ENCODE results near the gene TRNAU1AP.
"Not testable (repeated sequence)": the region's sequence is repeated elsewhere in the genome, so short reads cannot be mapped to it uniquely, and the experiment has no call there.

The TRNAU1AP gene

DNA sequence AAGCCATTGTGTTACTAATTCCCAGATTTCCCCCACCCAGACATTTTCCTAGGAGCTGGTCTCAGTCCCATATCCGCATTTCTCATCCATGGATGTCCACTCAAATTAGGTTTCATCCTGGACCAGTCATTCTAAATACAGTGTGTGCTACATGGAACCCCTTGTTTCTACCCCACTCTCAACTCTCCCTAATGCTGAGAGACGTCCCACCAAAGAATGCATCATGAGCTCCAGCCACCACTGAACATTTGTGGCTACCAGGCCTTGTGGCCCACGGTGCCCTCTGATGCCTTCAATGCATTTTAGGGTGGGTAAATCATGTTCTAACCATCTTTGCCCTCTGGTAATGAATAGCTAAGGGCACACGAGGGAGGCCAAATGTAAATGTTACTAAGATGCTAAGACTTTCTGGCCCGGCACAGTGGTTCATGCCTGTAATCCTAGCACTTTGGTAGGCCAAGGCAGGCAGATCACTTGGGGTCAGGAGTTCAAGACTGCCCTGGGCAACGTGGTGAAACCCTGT lies 25.9 kb downstream of the TRNAU1AP start:
- no peak for DNase-seq

DNA sequence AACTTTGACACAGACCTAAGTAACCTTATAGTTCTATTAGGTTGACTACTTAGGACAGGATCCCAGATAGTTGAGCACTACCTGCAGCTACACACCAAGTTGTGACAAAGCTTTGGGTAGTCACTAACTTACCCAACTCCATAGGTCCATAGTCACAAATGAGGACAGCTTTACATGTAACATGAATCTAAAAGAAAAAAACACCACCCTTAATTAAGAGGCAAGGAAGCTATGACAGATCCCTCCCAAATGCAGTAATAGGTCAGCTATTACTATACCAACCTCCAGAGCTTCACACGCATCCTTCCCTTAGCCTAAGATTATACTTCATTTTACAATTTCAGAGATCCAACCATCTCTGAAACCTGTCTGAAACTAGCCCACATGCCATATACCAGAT lies 26.5 kb downstream of the TRNAU1AP start:
- DNase-seq: no peak

DNA sequence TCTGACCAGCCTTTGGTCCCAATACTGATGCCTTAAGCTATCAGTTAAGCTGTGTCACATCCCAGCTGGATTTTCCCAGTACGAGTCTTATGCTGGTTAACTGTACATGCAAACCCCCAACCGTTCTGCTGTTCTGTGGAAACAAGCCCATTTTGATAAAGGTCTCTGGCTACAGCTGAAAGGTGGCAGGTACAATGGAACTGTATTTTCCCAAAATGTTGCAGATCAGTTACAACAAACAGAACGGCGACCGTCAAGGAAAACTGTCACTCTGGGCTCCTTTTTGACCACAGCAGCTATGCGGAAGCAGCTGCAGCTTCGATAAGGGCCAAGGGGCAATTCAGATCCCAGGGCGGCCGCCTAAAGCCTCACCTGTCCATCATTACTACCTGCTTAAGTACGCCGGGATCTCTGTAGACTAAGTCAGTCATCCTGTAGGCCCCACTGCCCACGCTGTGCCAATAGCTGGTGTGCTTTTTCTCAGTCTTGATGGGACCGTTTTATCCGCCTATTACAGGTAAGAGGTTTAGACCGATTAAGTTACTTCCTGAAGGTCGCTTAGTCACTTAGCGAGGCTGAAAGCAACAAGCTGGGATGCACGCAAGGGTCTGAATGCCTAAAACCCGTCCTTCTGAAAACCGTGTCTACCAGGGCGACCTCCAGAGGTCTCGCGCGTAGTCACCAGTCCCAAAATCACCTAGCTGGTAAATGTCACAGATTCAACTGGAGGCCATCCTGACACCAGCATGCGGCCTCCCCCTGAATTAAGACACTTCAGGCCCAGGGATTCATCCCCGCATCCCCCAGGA lies 28.0 kb downstream of the TRNAU1AP start:
- peak; percentile 62 for DNase-seq

- DNase-seq: peak; percentile 98
Observed at GRCh38 chr1:28581531-28582247, 28.8 kb downstream of the TRNAU1AP start.

- peak; percentile 53 for DNase-seq
Observed at GRCh38 chr1:28582248-28582615, 29.3 kb downstream of the TRNAU1AP start.

GRCh38 chr1:28586585-28587391 lies 33.9 kb downstream of the TRNAU1AP start:
- DNase-seq: not testable (repeated sequence)

- DNase-seq: peak; percentile 77
Observed at GRCh38 chr1:28591708-28592320, 38.9 kb downstream of the TRNAU1AP start, which contains the start of gene RAB42. Gene RAB42, plus strand, starts transcription at chr1:28592265. Its CDS starts 247 bp downstream, at chr1:28592512.

DNA sequence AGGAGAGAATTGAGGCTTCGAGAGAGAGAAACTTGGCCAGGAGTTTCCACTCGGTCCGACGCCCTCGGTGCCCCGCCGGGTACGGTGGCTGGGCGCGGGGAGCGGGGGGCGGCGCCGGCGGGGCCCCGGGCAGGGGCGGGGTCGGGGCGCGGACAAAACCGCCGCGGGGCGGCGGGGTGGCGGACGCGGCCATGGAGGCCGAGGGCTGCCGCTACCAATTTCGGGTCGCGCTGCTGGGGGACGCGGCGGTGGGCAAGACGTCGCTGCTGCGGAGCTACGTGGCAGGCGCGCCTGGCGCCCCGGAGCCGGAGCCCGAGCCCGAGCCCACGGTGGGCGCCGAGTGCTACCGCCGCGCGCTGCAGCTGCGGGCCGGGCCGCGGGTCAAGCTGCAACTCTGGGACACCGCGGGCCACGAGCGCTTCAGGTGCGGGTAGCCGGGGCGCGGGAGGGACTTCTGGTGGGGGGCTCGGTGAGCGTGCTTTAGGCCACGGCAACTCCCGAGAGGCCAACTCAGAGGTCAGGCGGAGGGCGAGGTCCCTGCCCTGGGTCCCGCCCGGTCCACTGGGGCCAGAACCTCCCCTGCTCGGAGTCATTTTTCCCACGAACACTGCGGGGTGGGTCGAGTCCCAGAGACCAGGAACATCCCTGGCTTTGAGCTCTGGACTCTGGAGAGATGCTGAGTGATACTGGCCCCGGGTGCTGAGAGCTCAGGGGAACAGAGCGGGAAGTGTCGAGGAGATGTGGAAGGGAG lies 39.6 kb downstream of the TRNAU1AP start:
- DNase-seq: peak; percentile 35

DNA sequence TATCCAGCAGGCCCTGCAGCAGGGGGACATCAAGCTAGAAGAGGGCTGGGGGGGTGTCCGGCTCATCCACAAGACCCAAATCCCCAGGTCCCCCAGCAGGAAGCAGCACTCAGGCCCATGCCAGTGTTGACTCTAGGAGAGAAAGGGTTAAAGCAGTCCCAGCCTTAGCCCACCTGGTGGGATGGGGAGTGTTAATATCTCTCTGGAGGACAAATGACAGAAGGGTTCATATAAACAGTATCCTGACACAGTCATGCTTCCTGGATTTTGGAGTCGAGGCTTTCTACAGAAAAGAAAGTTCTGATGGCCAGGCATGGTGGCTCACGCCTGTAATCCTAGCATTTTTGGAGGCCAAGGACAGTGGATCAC lies 41.1 kb downstream of the TRNAU1AP start:
- not testable (repeated sequence) for DNase-seq

DNA sequence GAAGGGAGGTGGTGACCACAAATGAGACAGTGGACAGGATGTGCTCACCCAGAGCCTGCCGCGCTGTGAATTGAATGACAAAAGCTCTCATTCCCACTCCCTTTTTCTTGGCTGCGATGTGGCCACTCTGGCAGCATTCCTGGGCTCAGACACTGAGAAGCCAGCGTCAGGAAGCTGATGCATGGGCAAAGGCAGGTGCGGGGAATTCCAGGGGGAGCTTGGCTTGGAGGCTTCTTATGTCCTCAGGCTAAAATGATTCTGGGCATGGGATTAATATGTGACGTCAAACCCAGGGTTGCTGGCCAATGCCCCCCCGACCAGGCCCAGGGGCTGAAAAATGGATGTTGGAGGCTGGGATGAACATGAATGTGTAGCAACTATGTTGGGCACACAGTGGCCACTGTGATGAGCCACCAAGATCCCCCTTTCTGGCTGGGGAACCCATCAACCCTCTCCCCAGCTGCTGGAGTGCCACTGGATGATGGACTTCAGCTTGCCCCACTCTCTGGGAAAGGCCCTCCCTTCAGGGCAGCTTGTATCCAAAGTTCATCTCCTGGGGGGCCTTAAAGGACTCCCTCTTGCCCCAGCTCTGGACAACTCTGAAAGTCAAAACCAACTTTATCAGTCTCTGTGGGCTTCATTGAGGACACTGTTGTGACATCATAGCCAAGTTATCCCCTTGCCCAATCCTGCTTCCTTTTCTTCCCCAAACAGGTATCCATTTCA lies 42.0 kb downstream of the TRNAU1AP start:
- not testable (repeated sequence) for DNase-seq

GRCh38 chr1:28595412-28596191 lies 42.7 kb downstream of the TRNAU1AP start:
- DNase-seq: peak; percentile 37

- DNase-seq: not testable (repeated sequence)
Observed at GRCh38 chr1:28596276-28596675, 43.4 kb downstream of the TRNAU1AP start.

DNA sequence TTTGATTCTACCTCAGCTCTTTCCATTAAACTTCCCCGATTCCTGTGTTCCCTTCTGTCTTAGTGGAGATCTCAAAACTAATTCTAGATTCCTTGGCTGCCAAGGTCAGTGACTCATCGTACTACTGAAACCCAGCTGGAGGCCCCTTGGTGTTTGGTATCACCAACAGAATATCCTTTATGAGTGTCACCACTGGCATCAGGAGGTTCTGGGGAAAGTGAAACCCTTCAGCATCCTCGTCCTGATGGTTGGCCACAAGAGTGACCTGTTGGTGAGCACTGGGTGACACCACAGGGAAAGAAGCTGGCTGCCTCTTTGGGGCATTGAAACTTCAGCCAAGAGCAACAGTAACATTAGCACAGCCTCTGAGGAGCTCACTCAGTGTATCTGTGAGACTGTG lies 48.8 kb downstream of the TRNAU1AP start:
- DNase-seq: no peak

DNA sequence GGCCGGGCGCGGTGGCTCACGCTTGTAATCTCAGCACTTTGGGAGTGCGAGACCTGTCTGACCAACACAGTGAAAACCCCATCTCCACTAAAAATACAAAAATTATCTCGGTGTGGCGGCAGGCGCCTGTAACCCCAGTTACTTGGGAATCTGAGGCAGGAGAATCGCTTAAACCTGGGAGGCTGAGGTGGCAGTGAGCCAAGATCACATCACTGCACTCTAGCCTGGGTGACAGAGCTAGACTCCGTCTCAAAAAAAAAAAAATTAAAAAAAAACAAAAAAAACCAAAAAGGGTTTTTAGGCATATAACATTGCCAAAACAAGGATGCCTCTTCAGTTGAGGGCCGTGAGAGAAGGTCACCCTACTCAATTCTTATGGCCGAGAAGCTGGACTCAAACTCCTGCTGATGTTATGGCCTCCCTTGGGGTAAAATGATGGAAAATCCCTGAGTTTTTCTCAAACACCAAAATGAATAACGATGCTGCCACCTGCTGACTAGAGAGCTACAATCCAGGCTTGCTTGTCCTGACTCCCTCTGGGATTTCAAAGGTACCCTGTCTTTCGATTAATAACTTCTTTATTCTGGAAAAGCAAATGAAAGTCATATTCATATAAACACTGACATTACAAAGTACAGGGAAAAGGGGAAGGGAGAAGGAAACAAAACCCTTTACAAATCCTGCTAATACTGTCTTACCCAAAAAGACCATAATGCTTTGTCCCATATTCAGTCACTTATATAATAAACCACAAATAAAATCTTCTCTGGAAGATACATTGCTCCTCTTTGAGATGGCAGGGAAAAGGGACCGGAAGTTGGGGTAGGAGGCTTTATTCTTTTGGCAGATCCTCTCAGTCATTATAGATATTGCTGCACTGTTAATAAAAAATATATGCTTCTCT lies 49.9 kb downstream of the TRNAU1AP start:
- DNase-seq: peak; percentile 71

- no peak for DNase-seq
Observed at GRCh38 chr1:28604411-28604810, 51.5 kb downstream of the TRNAU1AP start.

GRCh38 chr1:28604962-28605361 lies 52.1 kb downstream of the TRNAU1AP start:
- DNase-seq: no peak

GRCh38 chr1:28606771-28607170 lies 53.9 kb downstream of the TRNAU1AP start:
- DNase-seq: no peak

DNA sequence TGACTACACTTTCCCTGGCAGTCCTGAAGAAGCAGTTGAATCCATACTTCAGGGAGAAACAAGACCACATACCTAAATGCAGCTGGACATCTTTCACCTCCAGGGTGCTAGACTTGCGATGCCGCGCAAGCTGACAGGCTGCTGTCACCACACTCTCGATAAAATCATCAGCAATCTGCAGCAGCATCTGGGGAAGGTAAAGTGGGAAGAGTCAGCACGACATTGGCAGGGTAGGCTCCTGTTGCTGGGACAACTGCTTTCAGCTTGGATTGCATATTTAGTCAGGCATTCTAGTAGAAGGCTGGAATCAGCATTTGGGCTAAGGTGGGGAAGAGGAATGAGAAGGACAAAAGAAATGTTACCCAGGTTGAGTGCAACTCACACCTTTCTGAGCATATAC lies 60.3 kb downstream of the TRNAU1AP start:
- no peak for DNase-seq

Measured in NCI-H82 (cell line).